Measurements from ENCODE around the gene KIFC1.
A peak's percentile ranks its signal among the peaks of the same experiment; 100 is the strongest.

The KIFC1 gene

DNA sequence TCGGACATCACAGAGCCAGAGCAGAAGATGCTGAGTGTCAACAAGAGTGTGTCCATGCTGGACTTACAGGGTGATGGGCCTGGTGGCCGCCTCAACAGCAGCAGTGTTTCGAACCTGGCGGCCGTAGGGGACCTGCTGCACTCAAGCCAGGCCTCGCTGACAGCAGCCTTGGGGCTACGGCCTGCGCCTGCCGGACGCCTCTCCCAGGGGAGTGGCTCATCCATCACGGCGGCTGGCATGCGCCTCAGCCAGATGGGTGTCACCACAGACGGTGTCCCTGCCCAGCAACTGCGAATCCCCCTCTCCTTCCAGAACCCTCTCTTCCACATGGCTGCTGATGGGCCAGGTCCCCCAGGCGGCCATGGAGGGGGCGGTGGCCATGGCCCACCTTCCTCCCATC lies 51.4 kb downstream of the KIFC1 start:
- DNase-seq (ENCODE audit: low read depth, low spot score): no peak

- no peak for DNase-seq (ENCODE audit: low read depth, low spot score)
Measured at GRCh38 chr6:33443619-33444504, 52.2 kb downstream of the KIFC1 start.

DNA sequence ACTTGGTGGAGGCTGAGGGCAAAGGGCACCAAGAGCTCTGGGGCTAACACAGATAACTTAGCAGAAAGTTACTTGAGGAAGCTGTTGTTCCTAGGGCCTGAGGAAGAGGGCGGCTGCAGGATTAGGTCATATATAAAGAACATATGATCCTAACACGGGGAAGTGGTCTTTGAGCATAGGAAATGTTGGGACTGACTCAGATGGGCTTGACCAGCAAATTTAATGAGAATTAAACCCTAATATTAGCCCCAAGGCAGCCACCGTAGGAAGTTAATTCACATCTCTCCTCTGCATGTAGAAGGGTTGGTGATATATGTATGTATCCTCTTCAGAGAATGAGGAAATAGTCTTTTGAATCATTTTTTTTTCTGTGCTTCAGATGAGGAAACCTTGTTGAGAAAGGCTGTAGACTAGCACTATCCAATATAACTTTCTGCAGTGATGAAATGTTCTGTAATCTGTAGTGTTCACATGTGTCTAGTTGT lies 53.5 kb downstream of the KIFC1 start:
- DNase-seq (ENCODE audit: low read depth, low spot score): no peak

- DNase-seq (ENCODE audit: low read depth, low spot score): no peak
Measured at GRCh38 chr6:33446356-33446755, 54.7 kb downstream of the KIFC1 start.

DNA sequence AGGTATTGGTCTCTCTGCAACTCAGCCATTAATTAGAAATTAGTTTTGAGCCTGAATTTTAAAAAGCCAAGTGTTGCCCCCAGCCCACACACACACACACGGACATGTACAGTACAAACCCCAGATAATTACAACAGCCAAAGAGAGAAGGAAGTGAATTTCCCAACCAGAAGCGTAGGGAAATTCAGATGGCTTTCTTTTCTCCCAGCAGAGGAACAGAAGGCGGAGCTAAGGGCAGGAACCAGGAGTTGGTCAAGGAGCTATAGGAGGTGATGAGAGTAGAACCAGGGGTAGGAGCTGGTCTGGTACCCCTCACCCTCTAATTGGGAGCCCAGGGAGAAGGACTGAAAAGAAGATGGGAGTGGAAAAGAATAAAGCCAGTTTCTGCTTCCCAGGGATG lies 58.8 kb downstream of the KIFC1 start:
- DNase-seq (ENCODE audit: low read depth, low spot score): no peak

DNA sequence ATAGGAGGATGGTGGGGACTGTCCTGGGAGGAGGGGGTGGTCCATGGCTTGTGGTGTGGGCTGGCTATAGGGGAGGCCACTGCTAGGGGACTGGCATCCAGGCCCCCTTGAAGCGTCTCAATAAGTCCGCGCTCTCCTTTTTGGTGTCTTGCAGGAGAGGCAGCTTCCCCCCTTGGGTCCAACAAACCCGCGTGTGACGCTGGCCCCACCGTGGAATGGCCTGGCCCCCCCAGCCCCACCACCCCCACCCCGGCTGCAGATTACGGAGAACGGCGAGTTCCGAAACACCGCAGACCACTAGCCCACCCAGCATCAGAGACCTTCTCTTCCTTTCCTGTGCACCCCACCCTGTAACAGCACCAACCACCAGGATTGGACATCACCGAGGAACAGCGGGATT lies 60.0 kb downstream of the KIFC1 start:
- no peak for DNase-seq (ENCODE audit: low read depth, low spot score)

DNA sequence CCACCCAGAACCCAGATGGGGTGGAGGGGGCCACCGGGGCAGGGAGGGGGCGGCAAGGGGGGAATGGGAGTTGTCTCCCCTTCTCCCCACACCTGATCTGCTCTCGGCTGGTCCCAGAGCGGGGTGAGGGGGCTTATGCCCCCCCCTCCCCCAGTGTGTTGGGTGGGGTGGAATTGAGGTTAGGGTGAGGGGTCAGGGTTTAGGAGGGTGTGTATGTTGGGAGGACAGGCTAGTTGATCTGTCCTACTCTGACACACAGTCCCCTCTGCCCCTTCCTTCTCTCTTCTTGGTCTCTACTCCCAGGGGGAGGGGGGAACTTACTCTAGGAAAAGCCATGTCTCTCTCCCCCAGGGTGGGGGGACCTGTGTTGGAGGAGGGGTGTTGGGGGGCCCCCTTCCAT lies 60.9 kb downstream of the KIFC1 start:
- DNase-seq (ENCODE audit: low read depth, low spot score): no peak

- no peak for DNase-seq (ENCODE audit: low read depth, low spot score)
Measured at GRCh38 chr6:33453393-33454008, 61.9 kb downstream of the KIFC1 start.

DNA sequence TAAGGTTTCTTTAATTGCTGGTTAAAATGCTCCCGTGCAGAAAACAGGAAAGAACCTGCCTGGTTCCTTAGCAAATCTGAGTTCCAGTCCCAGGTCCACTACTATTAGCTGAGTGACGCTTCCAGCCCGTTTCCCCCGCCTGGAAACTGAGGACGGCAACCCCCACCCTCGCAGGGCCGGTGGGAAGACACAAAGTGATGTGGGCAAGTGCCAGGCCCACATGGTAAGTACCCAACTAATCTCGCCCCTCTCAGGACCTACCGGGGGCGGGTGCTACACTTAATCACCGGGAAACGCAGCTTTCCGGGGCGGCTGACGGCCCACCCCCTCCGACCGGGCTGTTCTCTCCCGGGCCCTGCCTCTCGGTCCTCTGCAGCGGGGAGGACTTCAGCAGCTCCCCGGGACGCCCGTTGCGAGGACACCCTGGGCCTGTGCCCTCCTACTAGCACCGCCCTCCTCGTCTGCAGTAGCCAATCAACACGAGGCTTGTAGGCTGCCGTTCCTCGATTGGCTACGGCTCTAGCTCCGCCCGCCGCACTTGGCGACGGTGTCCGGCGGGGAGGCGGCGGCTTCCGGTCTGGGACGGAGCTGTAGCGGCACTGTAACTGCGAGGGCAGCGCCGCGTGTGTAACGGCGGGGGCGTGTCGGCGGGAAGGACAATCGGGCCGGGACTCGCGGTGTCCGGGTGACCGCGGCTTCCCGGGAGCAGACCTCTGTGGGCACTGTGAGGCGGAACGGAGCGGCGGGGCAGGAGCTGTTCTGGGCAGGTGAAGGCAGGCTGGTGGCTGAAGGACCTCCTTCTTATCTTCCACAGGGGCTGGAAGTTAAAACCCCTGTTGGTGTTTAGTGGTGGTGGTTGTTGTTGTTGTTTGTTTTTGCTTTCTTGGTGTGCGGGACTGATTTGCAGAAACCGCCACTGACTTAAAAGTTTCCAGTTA lies 62.7 kb downstream of the KIFC1 start, which contains the start of gene ZBTB9:
Gene ZBTB9 (plus strand): TSS at position 568 of the 938 bp plus-strand sequence. CDS start 525 bp downstream, outside the sequence.
- DNase-seq (ENCODE audit: low read depth, low spot score): peak; percentile 87

GRCh38 chr6:33455051-33455450 lies 63.4 kb downstream of the KIFC1 start:
- no peak for DNase-seq (ENCODE audit: low read depth, low spot score)

DNA sequence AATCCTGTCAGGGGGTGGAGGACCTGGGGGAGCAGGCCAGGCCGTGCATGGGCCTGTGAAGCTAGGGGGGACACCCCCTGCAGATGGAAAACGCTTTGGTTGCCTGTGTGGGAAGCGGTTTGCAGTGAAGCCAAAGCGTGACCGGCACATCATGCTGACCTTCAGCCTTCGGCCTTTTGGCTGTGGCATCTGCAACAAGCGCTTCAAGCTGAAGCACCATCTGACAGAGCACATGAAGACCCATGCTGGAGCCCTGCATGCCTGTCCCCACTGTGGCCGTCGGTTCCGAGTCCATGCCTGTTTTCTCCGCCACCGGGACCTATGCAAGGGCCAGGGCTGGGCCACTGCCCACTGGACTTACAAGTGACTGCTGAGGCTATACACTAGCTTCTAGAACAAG lies 64.5 kb downstream of the KIFC1 start:
- no peak for DNase-seq (ENCODE audit: low read depth, low spot score)

GRCh38 chr6:33458676-33459075 lies 67.1 kb downstream of the KIFC1 start:
- DNase-seq (ENCODE audit: low read depth, low spot score): no peak

- no peak for DNase-seq (ENCODE audit: low read depth, low spot score)
Measured at GRCh38 chr6:33459226-33459625, 67.6 kb downstream of the KIFC1 start.

Data from activated naive CD8-positive, alpha-beta T cell treated with anti-CD3 and anti-CD28 coated beads, Interleukin-2, amount 50 U/mL, for 16 hours (primary cell).